Parathyroid adenoma (tissue), 2 donors: ENCODE measurements around the gene BCAM.

ENCODE experiments used
- H2AFZ ChIP-seq: fragments of 300-600 bp; sonication (generic); one replicate; pipeline ENCODE4 v1.7.0; 2017; ENCODE audit warnings: antibody characterized with exemption, mild to moderate bottlenecking
- H3K27ac ChIP-seq: fragments of 300-600 bp; sonication (generic); one replicate; pipeline ENCODE4 v1.7.0; 2017
- H3K27me3 ChIP-seq: fragments of 300-600 bp; sonication (generic); one replicate; pipeline ENCODE4 v1.7.0; 2017; ENCODE audit warnings: low read length; ENCODE audit not compliant: control insufficient read depth, insufficient read depth
- H3K36me3 ChIP-seq: fragments of 300-600 bp; sonication (generic); one replicate; pipeline ENCODE4 v1.7.0; 2017; ENCODE audit warnings: low read length; ENCODE audit not compliant: control insufficient read depth, insufficient read depth
- H3K4me1 ChIP-seq: fragments of 300-600 bp; sonication (generic); one replicate; pipeline ENCODE4 v1.7.0; 2017; ENCODE audit warnings: control low read depth
- H3K4me2 ChIP-seq: fragments of 300-600 bp; sonication (generic); one replicate; pipeline ENCODE4 v1.7.0; 2017; ENCODE audit warnings: low read length
- H3K4me3 ChIP-seq: fragments of 300-600 bp; sonication (generic); one replicate; pipeline ENCODE4 v1.7.0; 2017; ENCODE audit warnings: low read depth, low read length
- H3K79me2 ChIP-seq: fragments of 300-600 bp; sonication (generic); one replicate; pipeline ENCODE4 v1.7.0; 2017; ENCODE audit warnings: control low read depth
- H3K9ac ChIP-seq: fragments of 300-600 bp; sonication (generic); one replicate; pipeline ENCODE4 v1.7.0; 2017; ENCODE audit warnings: mild to moderate bottlenecking
- H3K9me3 ChIP-seq: fragments of 300-600 bp; sonication (generic); one replicate; pipeline ENCODE4 v1.7.0; 2017; ENCODE audit warnings: low read length; ENCODE audit not compliant: control insufficient read depth
- TF ChIP-seq, protein P1 (sequence below): fragments of 300-600 bp; sonication (generic); IDR thresholded peaks from one replicate; pipeline ENCODE4 v1.7.0; 2017; ENCODE audit warnings: antibody characterized with exemption, mild to moderate bottlenecking
- donor health status: primary hyperparathyroidism.

Gene BCAM

DNA sequence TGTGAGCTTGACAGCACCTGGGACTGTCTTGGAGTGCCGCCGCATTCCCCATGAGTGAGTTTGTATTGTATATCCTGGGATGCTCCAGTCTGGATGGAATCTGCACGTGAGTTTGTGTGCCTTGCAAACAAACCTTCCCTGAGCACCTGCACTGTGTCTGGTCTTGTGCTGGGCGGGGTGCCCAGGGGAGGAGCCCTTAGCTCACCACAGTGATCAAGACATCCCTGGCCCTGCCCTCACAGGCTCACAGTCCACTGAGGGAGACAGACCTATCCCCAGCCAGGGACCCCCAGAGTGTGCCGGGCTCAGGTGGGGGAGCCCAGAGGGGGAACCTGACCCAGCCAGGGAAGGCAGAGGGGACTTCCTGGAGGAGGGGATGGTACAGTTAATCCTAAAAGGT lies 1.7 kb upstream of the BCAM start:
- H3K9me3 ChIP-seq: no peaks in the 10 kb centered on the region
- H3K4me3 ChIP-seq: no peak overlapping the region
- no peak overlapping the region for H3K4me2 ChIP-seq
- TF ChIP-seq, protein P1, sequence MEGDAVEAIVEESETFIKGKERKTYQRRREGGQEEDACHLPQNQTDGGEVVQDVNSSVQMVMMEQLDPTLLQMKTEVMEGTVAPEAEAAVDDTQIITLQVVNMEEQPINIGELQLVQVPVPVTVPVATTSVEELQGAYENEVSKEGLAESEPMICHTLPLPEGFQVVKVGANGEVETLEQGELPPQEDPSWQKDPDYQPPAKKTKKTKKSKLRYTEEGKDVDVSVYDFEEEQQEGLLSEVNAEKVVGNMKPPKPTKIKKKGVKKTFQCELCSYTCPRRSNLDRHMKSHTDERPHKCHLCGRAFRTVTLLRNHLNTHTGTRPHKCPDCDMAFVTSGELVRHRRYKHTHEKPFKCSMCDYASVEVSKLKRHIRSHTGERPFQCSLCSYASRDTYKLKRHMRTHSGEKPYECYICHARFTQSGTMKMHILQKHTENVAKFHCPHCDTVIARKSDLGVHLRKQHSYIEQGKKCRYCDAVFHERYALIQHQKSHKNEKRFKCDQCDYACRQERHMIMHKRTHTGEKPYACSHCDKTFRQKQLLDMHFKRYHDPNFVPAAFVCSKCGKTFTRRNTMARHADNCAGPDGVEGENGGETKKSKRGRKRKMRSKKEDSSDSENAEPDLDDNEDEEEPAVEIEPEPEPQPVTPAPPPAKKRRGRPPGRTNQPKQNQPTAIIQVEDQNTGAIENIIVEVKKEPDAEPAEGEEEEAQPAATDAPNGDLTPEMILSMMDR: no peak
- H3K27me3 ChIP-seq: no peaks in the 10 kb centered on the region
- no peaks in the 10 kb centered on the region for H3K36me3 ChIP-seq
- peaks cover 18% of the 10 kb centered on the region for H3K4me1 ChIP-seq
- H2AFZ ChIP-seq: peak overlapping the region; percentile 93
- H3K79me2 ChIP-seq: no peaks in the 10 kb centered on the region
- H3K9ac ChIP-seq: no peak overlapping the region
- H3K27ac ChIP-seq: peak overlapping the region; percentile 96

DNA sequence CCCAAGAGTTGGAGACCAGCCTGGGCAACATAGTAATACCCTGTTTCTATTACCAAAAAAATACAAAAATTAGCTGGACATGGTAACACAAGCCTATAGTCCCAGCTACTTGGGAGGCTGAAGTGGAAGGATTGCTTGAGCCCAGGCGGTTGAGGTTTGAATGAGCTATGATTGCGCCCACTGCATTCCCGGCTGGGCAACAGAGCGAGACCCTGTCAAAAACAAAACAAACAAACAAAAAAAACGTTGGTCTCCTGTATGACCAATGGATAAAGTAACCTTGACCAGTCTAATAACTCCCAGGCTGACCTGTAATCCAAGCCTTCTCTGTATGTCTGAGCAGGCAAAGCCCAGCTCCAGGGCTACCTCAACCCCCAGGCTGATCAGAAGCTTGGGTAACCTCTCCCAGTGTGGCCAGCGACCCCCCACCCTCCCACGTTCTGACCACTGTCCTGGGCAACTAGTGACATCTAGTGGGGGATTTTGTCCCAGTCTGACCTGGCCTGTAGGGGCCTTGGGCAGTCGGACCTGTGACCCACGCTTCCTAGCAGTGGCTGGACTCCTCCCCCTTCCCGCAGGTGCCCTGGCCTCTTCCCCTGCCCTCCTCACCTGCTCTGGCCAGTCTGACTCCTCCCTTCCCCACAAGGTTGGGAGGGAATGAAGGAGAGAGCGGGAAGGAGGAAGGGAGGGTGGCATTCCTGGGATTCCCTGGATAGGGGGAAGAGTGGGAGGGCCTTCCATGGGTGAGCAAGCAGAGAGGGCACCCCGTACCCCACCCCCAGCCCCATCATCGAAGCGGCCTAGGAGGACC lies 1.0 kb upstream of the BCAM start:
- Histone ChIP-seq H3K4me1 (peaks cover 18% of the 10 kb centered on the region), H3K9ac (no peak overlapping the region), H3K36me3 (no peaks in the 10 kb centered on the region), H3K9me3 (no peaks in the 10 kb centered on the region), H3K4me3 (peak overlapping the region; percentile 66), H3K27ac (peak overlapping the region; percentile 96), H3K4me2 (peak overlapping the region; percentile 89), H3K27me3 (no peaks in the 10 kb centered on the region), H3K79me2 (no peaks in the 10 kb centered on the region), H2AFZ (peak overlapping the region; percentile 93)
- TF ChIP-seq, protein P1: peak; percentile 53

DNA sequence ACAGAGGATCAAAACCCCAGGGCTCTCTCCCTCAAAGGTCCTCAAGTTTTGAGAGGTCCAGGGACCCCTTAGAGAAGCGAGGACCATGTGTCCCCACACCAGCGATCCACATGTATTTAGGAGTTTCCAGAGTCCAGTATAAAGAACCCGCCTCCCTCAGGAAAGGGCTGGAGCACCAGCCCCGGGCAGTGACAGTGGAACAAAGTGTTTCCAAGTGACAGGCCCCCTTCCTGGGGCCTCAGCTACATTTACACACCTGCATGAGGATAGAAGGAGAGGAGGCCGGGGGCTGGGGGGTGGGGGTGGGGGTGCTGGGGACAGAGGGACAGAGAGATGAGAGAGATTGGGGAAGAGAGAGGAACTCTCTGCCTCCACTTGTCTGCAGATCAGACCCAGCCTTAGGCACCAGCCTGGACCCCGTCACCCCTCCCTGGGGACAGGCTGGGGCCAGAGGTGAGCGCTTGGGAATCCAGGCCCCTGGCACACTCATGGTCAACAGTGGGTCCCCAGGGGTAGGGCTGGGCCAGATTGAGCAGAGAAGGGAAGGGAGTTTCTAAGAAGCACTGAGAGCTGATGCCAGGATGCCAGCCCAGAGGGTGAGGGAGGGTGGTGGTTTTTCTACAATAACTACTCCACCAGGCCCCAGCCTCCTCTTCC lies 802 bp downstream of the BCAM start:
- Histone ChIP-seq H3K9me3 (no peaks in the 10 kb centered on the region), H3K27ac (peak overlapping the region; percentile 96), H3K4me3 (peak overlapping the region; percentile 68), H3K4me1 (peaks cover 18% of the 10 kb centered on the region), H3K27me3 (no peaks in the 10 kb centered on the region), H3K4me2 (peak overlapping the region; percentile 87), H2AFZ (peak overlapping the region; percentile 96), H3K36me3 (no peaks in the 10 kb centered on the region), H3K9ac (peak overlapping the region; percentile 72), H3K79me2 (no peaks in the 10 kb centered on the region)
- TF ChIP-seq, protein P1: no peak

DNA sequence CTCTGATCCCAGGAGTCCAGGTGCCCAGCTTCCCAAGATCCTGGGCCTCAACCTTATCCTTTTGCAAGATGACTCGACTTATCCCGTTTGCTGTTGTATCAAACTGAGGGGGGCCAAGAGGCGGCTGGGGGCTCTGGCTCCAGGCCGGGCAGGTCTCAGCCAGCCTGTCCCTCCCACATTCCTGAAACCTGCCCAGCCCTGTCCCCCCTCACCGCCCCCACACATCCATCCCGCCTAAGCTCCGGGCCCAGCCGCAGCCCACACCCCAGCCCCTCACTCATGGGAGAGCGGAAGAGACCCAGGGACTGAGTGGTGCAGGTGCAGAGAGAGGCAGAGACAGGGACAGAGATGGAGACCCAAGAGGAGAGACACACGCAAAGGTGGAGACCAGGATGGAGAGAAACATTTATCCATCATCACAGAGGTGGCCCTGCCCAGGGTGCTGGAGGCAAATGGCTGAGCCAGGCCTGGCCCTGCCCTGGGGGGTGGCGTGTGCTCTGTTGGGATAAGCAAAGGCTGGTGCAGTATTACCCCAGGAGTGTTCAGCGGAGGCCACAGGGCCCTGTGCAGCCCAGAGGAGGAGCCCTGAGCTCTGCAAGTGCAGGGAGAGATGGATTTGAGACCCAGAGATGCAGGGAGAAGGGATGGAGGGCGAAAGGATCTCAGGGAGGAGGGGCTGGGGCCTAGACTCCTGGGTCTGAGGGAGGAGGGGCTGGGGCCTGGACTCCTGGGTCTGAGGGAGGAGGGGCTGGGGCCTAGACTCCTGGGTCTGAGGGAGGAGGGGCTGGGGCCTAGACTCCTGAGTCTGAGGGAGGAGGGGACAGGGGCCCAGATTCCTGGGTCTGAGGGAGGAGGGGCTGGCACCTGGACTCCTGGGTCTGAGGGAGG lies 1.6 kb downstream of the BCAM start:
- H3K36me3 ChIP-seq: no peaks in the 10 kb centered on the region
- no peak overlapping the region for H2AFZ ChIP-seq
- H3K4me2 ChIP-seq: no peak overlapping the region
- no peak overlapping the region for H3K27ac ChIP-seq
- peaks cover 18% of the 10 kb centered on the region for H3K4me1 ChIP-seq
- no peaks in the 10 kb centered on the region for H3K79me2 ChIP-seq
- H3K27me3 ChIP-seq: no peaks in the 10 kb centered on the region
- H3K9ac ChIP-seq: no peak overlapping the region
- no peak overlapping the region for H3K4me3 ChIP-seq
- no peaks in the 10 kb centered on the region for H3K9me3 ChIP-seq
- TF ChIP-seq, protein P1: no peak
